Mesendoderm (in vitro differentiated cells): Measurements from ENCODE around the gene SLC26A8.
"Not testable (repeated sequence)": the region's sequence is repeated elsewhere in the genome, so short reads cannot be mapped to it uniquely, and the experiment has no call there.

Experiments used
- DNase-seq: peaks from one replicate; pipeline ENCODE4 v3.0.0; 2013
- H2AK5ac ChIP-seq: 2 replicates; pipeline ENCODE4 v1.6.1; 2013; ENCODE audit warnings: low read length, inconsistent platforms
- H2BK120ac ChIP-seq: 2 replicates; pipeline ENCODE4 v1.6.1; 2013; ENCODE audit warnings: low read depth, mild to moderate bottlenecking, low read length, moderate library complexity, mixed read lengths
- H2BK15ac ChIP-seq: replicated peaks from 2 replicates; pipeline ENCODE4 v1.6.1; 2013; ENCODE audit warnings: low read depth, mild to moderate bottlenecking, moderate library complexity
- H2BK5ac ChIP-seq: 2 replicates; pipeline ENCODE4 v1.6.1; 2013; ENCODE audit warnings: low read length, inconsistent platforms
- H3K18ac ChIP-seq: 2 replicates; pipeline ENCODE4 v1.6.1; 2013; ENCODE audit warnings: mild to moderate bottlenecking, low read length, mixed read lengths
- H3K23ac ChIP-seq: one replicate; pipeline ENCODE4 v1.6.1; 2013; ENCODE audit warnings: low read length
- H3K27ac ChIP-seq: 2 replicates; pipeline ENCODE4 v1.5.1; 2013; ENCODE audit warnings: low read depth, mild to moderate bottlenecking, inconsistent platforms, low read length, moderate library complexity
- H3K27me3 ChIP-seq: 2 replicates; pipeline ENCODE4 v1.6.1; 2013; ENCODE audit warnings: low read length, control low read depth, mild to moderate bottlenecking, inconsistent platforms; ENCODE audit not compliant: insufficient read depth, poor library complexity
- H3K36me3 ChIP-seq: 2 replicates; pipeline ENCODE4 v1.6.1; 2013; ENCODE audit warnings: low read length, inconsistent platforms; ENCODE audit not compliant: control insufficient read depth, insufficient read depth
- H3K4ac ChIP-seq: one replicate; pipeline ENCODE4 v1.6.1; 2013; ENCODE audit warnings: low read depth, mild to moderate bottlenecking, low read length, moderate library complexity
- H3K4me1 ChIP-seq: 2 replicates; pipeline ENCODE4 v1.6.1; 2013; ENCODE audit warnings: low read depth, low read length, inconsistent platforms; ENCODE audit not compliant: control insufficient read depth
- H3K4me2 ChIP-seq: 2 replicates; pipeline ENCODE4 v1.6.1; 2013; ENCODE audit warnings: low read length
- H3K4me3 ChIP-seq: 2 replicates; pipeline ENCODE4 v1.5.1; 2013; ENCODE audit warnings: mild to moderate bottlenecking, low read length
- H3K56ac ChIP-seq: one replicate; pipeline ENCODE4 v1.6.1; 2013; ENCODE audit warnings: low read length
- H3K79me1 ChIP-seq: 2 replicates; pipeline ENCODE4 v1.6.1; 2013; ENCODE audit warnings: low read length, inconsistent platforms
- H3K79me2 ChIP-seq: 2 replicates; pipeline ENCODE4 v1.6.1; 2013; ENCODE audit warnings: mild to moderate bottlenecking, low read length; ENCODE audit not compliant: control insufficient read depth, insufficient read depth
- H3K9ac ChIP-seq: 2 replicates; pipeline ENCODE4 v1.6.1; 2013; ENCODE audit warnings: low read length, inconsistent platforms
- H4K5ac ChIP-seq: one replicate; pipeline ENCODE4 v1.6.1; 2013; ENCODE audit warnings: low read length
- H4K8ac ChIP-seq: one replicate; pipeline ENCODE4 v1.6.1; 2013; ENCODE audit warnings: low read depth, mild to moderate bottlenecking, control low read depth, low read length, moderate library complexity
- WGBS: extraction: QIAGEN DNeasy Blood & Tissue Kit; methylation state at CpG from one replicate; pipeline ENCODE4 v1.1.7; 2013; ENCODE audit warnings: low lambda C conversion rate, missing lambda C conversion rate; ENCODE audit not compliant: insufficient coverage; ENCODE audit errors: extremely low coverage; 5-methylcytosine and 5-hydroxymethylcytosine counted together

SLC26A8 gene

DNA sequence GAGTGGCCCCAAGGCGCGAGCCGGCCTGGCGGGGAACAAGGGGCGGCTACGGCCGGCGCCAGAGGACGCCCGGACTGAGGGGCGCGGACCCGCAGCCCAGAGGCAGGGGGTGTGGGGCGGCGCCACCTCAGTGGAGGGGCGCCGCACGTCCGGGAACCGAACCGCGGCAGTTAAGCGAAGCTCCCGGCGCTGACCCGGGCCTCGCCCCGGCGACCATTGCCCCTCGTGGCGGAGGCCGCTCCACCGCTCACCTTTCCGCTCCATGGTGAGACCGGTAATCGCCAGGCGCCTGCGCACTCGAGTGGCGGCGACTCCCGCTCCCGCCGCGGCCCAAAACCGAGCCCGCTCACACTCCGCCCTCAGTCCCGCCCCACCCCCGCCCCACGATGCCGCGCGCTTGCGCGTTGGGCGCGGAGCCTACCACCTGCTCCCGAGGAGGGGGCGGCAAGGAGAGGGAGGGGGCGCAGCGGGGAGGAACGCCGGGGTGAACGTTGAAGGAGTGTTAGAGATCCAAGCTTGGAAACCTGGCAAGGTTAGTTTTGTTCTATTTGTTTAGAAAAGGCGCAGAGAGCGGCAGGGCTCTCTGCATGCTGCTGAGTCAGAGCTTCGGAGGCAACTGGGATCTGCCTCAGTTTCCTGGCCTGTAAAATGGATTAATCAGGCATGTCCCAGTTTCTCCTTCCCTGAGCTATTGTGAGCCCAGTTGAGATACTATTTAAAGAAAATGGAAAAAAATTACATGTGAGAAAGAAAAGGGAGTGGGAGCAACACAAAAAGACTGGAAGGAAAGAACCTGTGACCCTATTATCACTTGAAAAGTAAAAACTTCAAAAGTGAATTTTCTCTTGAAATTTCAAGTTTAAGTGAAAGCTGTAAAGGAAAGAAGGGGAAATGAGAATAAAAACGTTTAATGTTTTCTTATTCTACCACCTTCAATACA lies 103.4 kb downstream of the SLC26A8 start, which contains the start of gene SRPK1:
Gene SRPK1, minus strand, starts transcription at position 306 of the 940 bp plus-strand sequence. Its CDS starts 42 bp downstream, at position 264.
- Histone ChIP-seq H3K23ac (peak within 1 kb of the TSS; percentile 59), H3K79me2 (peaks cover 34% of the 10 kb centered on the region), H3K9ac (peak within 1 kb of the TSS; percentile 96), H3K56ac (peak within 1 kb of the TSS; percentile 88), H2BK5ac (peak within 1 kb of the TSS; percentile 13), H2BK120ac (no peak within 1 kb of the TSS), H3K4me2 (peak within 1 kb of the TSS; percentile 85), H3K79me1 (peaks cover 11% of the 10 kb centered on the region), H4K5ac (no peak within 1 kb of the TSS), H2AK5ac (no peak within 1 kb of the TSS), H3K18ac (peak within 1 kb of the TSS; percentile 85), H3K4me3 (peak within 1 kb of the TSS; percentile 91), H3K4me1 (no peaks in the 10 kb centered on the region), H4K8ac (no peak within 1 kb of the TSS), H3K36me3 (no peaks in the 10 kb centered on the region), H2BK15ac (no peak within 1 kb of the TSS), H3K4ac (peak within 1 kb of the TSS; percentile 84), H3K27me3 (no peaks in the 10 kb centered on the region), H3K27ac (peak within 1 kb of the TSS; percentile 48)
- no CpG with 5 or more reads among the region's 69 CpGs for WGBS
- peak; percentile 93 for DNase-seq

DNA sequence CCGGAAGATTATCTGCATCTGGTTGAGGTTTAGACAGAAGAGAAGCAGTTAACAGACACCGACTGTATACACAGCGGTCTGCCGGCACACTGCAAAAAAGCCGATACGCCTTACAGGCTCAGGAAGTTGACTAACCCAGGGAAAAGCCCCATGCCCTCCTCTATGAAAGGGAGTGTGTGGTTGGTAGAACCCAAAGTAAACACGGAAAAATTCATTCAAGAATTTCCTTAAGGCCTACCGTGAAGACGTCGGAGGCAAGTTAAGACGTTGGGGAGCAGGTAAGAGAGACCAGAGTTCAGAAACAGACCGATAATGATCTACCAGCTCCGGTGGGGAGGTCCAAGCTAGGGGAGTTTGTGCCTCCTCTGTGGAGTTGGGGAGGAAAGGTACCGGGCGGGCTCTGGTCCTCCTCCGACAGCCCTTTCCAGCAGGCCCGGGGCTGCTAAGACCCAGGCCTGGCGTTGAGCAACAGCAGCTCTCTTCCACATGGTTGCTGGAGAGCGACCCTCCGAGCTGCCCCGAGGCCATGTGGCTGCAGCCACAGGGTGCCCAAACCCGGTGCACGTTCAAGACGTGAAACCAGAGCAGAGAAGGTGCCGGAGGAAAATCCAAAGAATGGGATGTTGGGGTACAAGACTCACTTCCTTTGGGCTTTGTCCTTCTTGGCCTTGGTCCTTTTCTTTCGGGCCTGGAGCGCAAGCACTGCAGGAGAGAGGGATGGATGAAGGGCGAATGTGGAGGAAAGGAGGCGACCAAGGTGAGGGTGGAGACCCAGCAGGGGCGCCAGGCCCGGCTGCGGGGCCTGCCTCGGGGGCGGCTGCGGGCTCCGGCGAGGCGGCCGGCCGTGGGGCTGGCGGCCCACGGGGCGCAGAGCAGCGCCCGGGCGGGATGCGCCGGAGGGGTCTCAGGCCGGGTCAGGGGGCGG lies 104.4 kb downstream of the SLC26A8 start:
- H3K23ac ChIP-seq: peak overlapping the region; percentile 59
- H2BK5ac ChIP-seq: peak overlapping the region; percentile 13
- H2BK15ac ChIP-seq: no peak overlapping the region
- peak overlapping the region; percentile 96 for H3K9ac ChIP-seq
- no peaks in the 10 kb centered on the region for H3K36me3 ChIP-seq
- peak overlapping the region; percentile 85 for H3K18ac ChIP-seq
- no peak overlapping the region for H4K5ac ChIP-seq
- no peaks in the 10 kb centered on the region for H3K27me3 ChIP-seq
- H3K56ac ChIP-seq: peak overlapping the region; percentile 88
- H3K4ac ChIP-seq: peak overlapping the region; percentile 84
- no peak overlapping the region for H3K27ac ChIP-seq
- peak overlapping the region; percentile 91 for H3K4me3 ChIP-seq
- DNase-seq: peak; percentile 79
- H2BK120ac ChIP-seq: no peak overlapping the region
- no peaks in the 10 kb centered on the region for H3K4me1 ChIP-seq
- WGBS: no CpG with 5 or more reads among the region's 50 CpGs
- peaks cover 34% of the 10 kb centered on the region for H3K79me2 ChIP-seq
- peak overlapping the region; percentile 85 for H3K4me2 ChIP-seq
- H4K8ac ChIP-seq: no peak overlapping the region
- peak overlapping the region; percentile 11 for H2AK5ac ChIP-seq
- peaks cover 11% of the 10 kb centered on the region for H3K79me1 ChIP-seq

DNA sequence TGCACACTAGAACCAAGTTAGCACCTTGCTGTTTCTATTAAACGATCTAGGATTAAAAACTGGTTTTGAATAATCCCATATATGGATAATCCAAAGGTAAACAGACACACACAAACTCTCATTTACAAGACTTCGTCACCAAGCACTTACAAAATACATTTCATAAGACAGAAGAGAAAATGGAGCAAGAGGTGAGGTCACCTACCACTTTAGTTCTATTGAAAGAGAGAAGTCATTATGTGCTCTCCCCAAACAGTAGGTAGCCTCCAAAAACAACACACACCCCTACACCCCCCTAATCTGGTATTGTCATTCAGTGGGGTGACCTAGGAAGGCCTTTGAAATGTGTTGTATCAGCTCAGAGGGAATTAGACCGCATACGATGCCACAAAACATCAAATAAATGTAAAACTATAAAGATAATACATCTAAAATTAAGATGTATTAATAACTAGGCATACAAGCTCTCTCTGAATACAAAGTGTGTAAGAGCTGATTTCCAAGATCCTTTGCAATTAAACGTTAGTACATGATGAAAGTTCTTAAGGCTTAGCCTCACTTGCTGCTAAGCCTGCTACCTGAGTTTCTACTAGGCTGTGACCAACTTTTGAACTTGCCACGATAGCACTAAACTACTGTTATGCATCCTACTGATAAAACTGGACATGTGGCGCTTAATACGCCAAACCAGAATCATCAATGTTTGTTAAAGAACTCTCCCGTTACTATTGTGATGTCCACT lies 105.2 kb downstream of the SLC26A8 start:
- Histone ChIP-seq H3K36me3 (no peaks in the 10 kb centered on the region), H3K79me2 (peaks cover 38% of the 10 kb centered on the region), H3K4ac (no peak overlapping the region), H2BK120ac (no peak overlapping the region), H3K18ac (no peak overlapping the region), H2BK5ac (no peak overlapping the region), H3K9ac (peak overlapping the region; percentile 96), H3K27me3 (no peaks in the 10 kb centered on the region), H4K5ac (no peak overlapping the region), H4K8ac (no peak overlapping the region), H3K4me3 (peak overlapping the region; percentile 91), H3K56ac (peak overlapping the region; percentile 88), H2AK5ac (peak overlapping the region; percentile 11), H3K27ac (no peak overlapping the region), H3K4me1 (no peaks in the 10 kb centered on the region), H2BK15ac (no peak overlapping the region), H3K4me2 (peak overlapping the region; percentile 93), H3K79me1 (peaks cover 11% of the 10 kb centered on the region), H3K23ac (peak overlapping the region; percentile 59)
- no CpG with 5 or more reads among the region's 9 CpGs for WGBS
- DNase-seq: no peak

DNA sequence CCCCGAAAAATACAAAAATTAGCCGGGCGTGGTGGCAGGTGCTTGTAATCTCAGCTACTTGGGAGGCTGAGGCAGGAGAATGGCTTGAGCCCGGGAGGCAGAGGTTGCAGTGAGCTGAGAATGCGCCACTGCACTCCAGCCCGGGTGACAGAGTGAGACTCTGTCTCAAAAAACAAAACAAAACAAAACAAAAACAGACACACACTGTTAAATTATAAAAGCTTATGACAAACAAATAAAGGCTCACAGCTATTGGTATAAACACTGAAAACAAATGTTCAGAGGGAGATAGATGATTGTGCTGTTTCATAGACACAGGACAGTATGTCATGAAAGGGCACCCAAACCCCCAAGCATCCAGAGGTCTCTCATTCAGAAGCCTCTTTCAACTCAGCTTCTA lies 107.5 kb downstream of the SLC26A8 start:
- not testable (repeated sequence) for H3K23ac ChIP-seq, H3K56ac ChIP-seq, H3K4ac ChIP-seq, H3K18ac ChIP-seq, H2BK15ac ChIP-seq, H3K36me3 ChIP-seq, DNase-seq, H2AK5ac ChIP-seq, H3K4me1 ChIP-seq, H4K5ac ChIP-seq, H3K27me3 ChIP-seq, H3K27ac ChIP-seq, H3K4me3 ChIP-seq, H2BK5ac ChIP-seq, H2BK120ac ChIP-seq, H4K8ac ChIP-seq, H3K4me2 ChIP-seq, H3K9ac ChIP-seq
- Histone ChIP-seq H3K79me1 (peaks cover 12% of the 10 kb centered on the region), H3K79me2 (peaks cover 46% of the 10 kb centered on the region)
- no CpG with 5 or more reads among the region's 6 CpGs for WGBS

DNA sequence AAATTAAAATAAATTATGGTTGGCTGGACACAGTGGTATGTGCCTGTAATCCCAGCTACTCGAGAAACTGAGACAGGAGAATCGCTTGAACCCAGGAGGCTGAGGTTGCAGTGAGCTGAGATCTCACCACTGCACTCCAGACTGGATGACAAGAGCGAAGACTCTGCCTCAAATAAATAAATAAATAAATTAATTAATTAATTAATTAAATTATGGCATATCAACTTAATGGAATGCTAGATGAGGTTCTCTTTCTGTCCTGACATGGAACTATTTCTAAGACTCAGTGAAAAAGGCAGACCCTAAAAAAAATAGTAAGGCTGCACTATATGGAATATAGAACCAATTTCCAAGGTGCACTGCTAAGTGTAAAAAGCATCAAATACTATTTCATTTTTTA lies 108.4 kb downstream of the SLC26A8 start:
- Histone ChIP-seq H2BK5ac (no peak overlapping the region), H3K4me3 (no peak overlapping the region), H3K4ac (no peak overlapping the region), H3K4me2 (no peak overlapping the region), H2AK5ac (no peak overlapping the region), H3K23ac (no peak overlapping the region), H3K27me3 (no peaks in the 10 kb centered on the region), H3K56ac (no peak overlapping the region), H3K79me2 (peaks cover 50% of the 10 kb centered on the region), H3K18ac (no peak overlapping the region), H4K8ac (no peak overlapping the region), H3K79me1 (peaks cover 14% of the 10 kb centered on the region), H4K5ac (no peak overlapping the region), H3K27ac (no peak overlapping the region), H2BK15ac (no peak overlapping the region), H2BK120ac (no peak overlapping the region), H3K36me3 (peaks cover 2% of the 10 kb centered on the region), H3K9ac (no peak overlapping the region), H3K4me1 (no peaks in the 10 kb centered on the region)
- no CpG with 5 or more reads among the region's 3 CpGs for WGBS
- DNase-seq: no peak
